ENCODE measurements around the gene SLC38A5. TPM values are rescaled to one million over a fixed set of nuclear protein-coding genes. Genes with fewer than 3 reads are reported as not detected.

The SLC38A5 gene
- polyA plus RNA-seq, 1 donor (not counting 4 experiments of a cell fraction or from before 2014, with no cell fraction given) = 199 TPM

DNA sequence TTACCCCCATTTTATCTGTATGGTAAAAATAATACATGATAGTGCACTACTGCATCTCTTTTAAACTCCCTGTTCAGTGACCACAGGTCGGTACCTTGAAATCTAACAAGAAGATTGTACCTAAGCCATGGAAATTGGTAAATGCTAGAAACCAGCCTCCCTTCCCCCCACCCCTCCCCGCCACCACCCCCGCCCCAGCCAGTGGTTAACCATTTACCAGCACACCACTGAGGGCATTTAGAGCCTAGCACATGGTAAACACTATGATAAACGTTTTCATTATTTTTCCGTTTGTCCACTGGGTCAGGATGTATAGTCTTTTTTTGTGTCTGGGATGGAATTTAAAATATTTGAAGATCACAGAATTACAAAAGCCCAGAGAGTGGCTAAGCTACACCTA lies 5.2 kb upstream of the SLC38A5 start:
- TF ChIP-seq CTCF (optimal IDR thresholded peaks at IDR 0.05 in 1 of 3, IDR thresholded peaks at IDR 0.05 in 1 of 3, conservative IDR thresholded peaks at IDR 0.05 in 1 of 3; ENCODE audit: extremely low read depth in 1 of 3, insufficient read depth in 2 of 3, low read length in 3 of 3) (no peak), EZH2 (IDR thresholded peaks at IDR 0.05; ENCODE audit: low read length) (no peak)
- peaks cover 35% of the 10 kb centered on the region for H3K79me2 ChIP-seq (ENCODE audit: control insufficient read depth, insufficient read depth, low read length)
- H3K9ac ChIP-seq (ENCODE audit: control insufficient read depth, extremely low read depth, insufficient read depth, low read length) = peak overlapping the region; percentile 92

DNA sequence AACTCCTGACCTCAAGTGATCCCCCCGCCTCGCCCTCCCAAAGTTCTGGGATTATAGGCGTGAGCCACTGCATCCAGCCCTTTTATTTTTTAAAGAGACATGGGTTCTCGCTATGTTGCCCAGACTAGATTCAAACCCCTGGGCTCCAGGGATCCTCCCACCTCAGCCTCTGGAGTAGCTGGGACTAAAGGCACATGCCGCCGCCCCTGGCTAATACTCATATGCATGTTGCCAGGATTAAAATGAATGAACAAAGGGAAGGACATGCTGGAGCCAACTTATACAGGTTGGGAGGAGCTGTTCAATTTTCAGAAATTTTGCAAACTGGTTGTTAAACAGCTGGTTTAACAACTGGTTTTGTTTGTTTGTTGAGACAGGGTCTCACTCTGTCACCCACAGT lies 4.5 kb upstream of the SLC38A5 start:
- DNase-seq (ENCODE audit: low read depth, low spot score) = no peak
- FAIRE-seq = no peak
- no peaks in the 10 kb centered on the region for H3K9me1 ChIP-seq (ENCODE audit: control insufficient read depth, extremely low read depth, insufficient read depth, low read length)
- peak overlapping the region in 1 of 3 experiments; percentile 2 for H3K4me3 ChIP-seq (ENCODE audit: control insufficient read depth in 2 of 3, extremely low read depth in 1 of 3, insufficient read depth in 2 of 3, low read depth in 1 of 3, low read length in 3 of 3)
- no peaks in the 10 kb centered on the region for H3K27me3 ChIP-seq (ENCODE audit: control insufficient read depth, extremely low read depth, insufficient read depth, low read length)
- H3K4me2 ChIP-seq (ENCODE audit: control insufficient read depth, extremely low read depth, insufficient read depth, low read depth, low read length) = peak overlapping the region; percentile 70
- peaks cover 3% of the 10 kb centered on the region in 2 experiments for H3K36me3 ChIP-seq (ENCODE audit: control insufficient read depth in 2 of 2, extremely low read depth in 1 of 2, insufficient read depth in 2 of 2, low read length in 2 of 2)
- dilution Hi-C loops (cut with MboI; ENCODE audit: extremely low pct_ligation_motif_present, low sequenced_read_pairs) = no loop called here
- H3K79me2 ChIP-seq (ENCODE audit: control insufficient read depth, insufficient read depth, low read length) = peaks cover 35% of the 10 kb centered on the region
- H2AFZ ChIP-seq (ENCODE audit: control insufficient read depth, low read length) = no peak overlapping the region
- H3K9me3 ChIP-seq (ENCODE audit: control insufficient read depth, low read depth, low read length) = no peaks in the 10 kb centered on the region
- peaks cover 17% of the 10 kb centered on the region for H3K4me1 ChIP-seq (ENCODE audit: control insufficient read depth, extremely low read depth, insufficient read depth, low read length)
- TF ChIP-seq CTCF (optimal IDR thresholded peaks at IDR 0.05 in 1 of 3, IDR thresholded peaks at IDR 0.05 in 1 of 3, conservative IDR thresholded peaks at IDR 0.05 in 1 of 3; ENCODE audit: extremely low read depth in 1 of 3, insufficient read depth in 2 of 3, low read length in 3 of 3) (no peak), EZH2 (IDR thresholded peaks at IDR 0.05; ENCODE audit: low read length) (no peak)
- H3K9ac ChIP-seq (ENCODE audit: control insufficient read depth, extremely low read depth, insufficient read depth, low read length) = peak overlapping the region; percentile 15
- H3K27ac ChIP-seq (ENCODE audit: control insufficient read depth, insufficient read depth, low read length) = peak overlapping the region; percentile 73
- no peaks in the 10 kb centered on the region for H4K20me1 ChIP-seq (ENCODE audit: control insufficient read depth, extremely low read depth, insufficient read depth, low read length)

More for the DNA sequence above, 5.2 kb upstream of the SLC38A5 start:
- dilution Hi-C loops (cut with MboI; ENCODE audit: extremely low pct_ligation_motif_present, low sequenced_read_pairs) = no loop called here
- no peaks in the 10 kb centered on the region for H3K27me3 ChIP-seq (ENCODE audit: control insufficient read depth, extremely low read depth, insufficient read depth, low read length)
- H3K4me2 ChIP-seq (ENCODE audit: control insufficient read depth, extremely low read depth, insufficient read depth, low read depth, low read length) = peak overlapping the region; percentile 70
- no peaks in the 10 kb centered on the region for H3K9me1 ChIP-seq (ENCODE audit: control insufficient read depth, extremely low read depth, insufficient read depth, low read length)
- H2AFZ ChIP-seq (ENCODE audit: control insufficient read depth, low read length) = no peak overlapping the region
- peaks cover 17% of the 10 kb centered on the region for H3K4me1 ChIP-seq (ENCODE audit: control insufficient read depth, extremely low read depth, insufficient read depth, low read length)
- H4K20me1 ChIP-seq (ENCODE audit: control insufficient read depth, extremely low read depth, insufficient read depth, low read length) = no peaks in the 10 kb centered on the region
- peaks cover 3% of the 10 kb centered on the region in 2 experiments for H3K36me3 ChIP-seq (ENCODE audit: control insufficient read depth in 2 of 2, extremely low read depth in 1 of 2, insufficient read depth in 2 of 2, low read length in 2 of 2)
- peak overlapping the region; percentile 73 for H3K27ac ChIP-seq (ENCODE audit: control insufficient read depth, insufficient read depth, low read length)
- DNase-seq (ENCODE audit: low read depth, low spot score) (no peak), FAIRE-seq (no peak)
- no peaks in the 10 kb centered on the region for H3K9me3 ChIP-seq (ENCODE audit: control insufficient read depth, low read depth, low read length)
- peak overlapping the region; percentile 64 to 75 (median 66) for H3K4me3 ChIP-seq (ENCODE audit: control insufficient read depth in 2 of 3, extremely low read depth in 1 of 3, insufficient read depth in 2 of 3, low read depth in 1 of 3, low read length in 3 of 3)

Data from keratinocyte (primary cell).